ENCODE data around the gene ASS1.

Gene ASS1

DNA sequence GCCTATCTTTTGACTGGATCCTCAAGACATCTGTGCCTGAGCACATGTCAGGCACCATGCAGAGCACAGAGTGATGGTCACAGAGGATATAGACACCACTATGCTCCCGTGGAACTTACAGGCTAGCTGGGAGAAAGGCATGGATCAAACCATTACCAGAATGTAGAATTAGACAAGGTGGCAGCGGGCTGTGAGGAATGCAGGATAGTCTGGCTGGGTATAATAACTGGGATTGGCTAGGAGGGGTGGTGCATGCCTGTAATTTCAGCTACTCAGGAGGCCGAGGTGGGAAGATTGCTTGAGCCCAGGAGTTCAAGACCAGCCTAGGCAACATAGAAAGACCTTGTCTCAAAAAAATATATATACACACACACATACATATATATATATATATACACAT is 50.3 kb downstream of the ASS1 start:
- Histone ChIP-seq H3K4me1 (ENCODE audit: control insufficient read depth, insufficient read depth, low read length) (no peaks in the 10 kb centered on the region), H3K4me3 (ENCODE audit: low read length) (no peak overlapping the region), H3K27me3 (ENCODE audit: control insufficient read depth, insufficient read depth, low read length) (no peaks in the 10 kb centered on the region), H3K36me3 (ENCODE audit: control insufficient read depth, insufficient read depth, low read length) (peaks cover 8% of the 10 kb centered on the region), H3K9me3 (ENCODE audit: control insufficient read depth, insufficient read depth, low read length) (no peaks in the 10 kb centered on the region), H3K27ac (ENCODE audit: low read length) (no peak overlapping the region)
- WGBS (ENCODE audit: insufficient coverage, insufficient read length), result no CpG with 5 or more reads among the region's 3 CpGs
- no peak for DNase-seq (ENCODE audit: low read depth, low spot score)

DNA sequence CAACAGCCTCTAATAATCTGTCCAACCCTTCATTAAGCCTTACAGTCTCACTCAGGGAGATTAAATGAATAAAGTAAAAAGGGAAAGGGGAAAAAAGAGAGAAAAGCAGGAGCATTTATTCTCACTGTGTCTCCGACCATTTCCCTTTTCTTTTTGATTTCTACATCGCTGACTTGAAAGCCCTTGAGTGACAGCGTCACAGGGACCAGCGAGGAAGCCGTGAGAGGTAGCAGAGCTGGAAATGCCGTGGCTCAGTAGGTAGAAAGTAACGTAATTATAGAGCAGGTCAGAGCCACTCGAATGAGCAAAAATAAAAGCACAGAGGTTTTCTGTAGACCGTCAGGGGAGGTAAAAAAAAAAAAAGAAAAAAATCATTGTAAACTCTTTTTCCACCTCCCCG is 52.4 kb downstream of the ASS1 start:
- Histone ChIP-seq H3K9me3 (ENCODE audit: control insufficient read depth, insufficient read depth, low read length) (no peaks in the 10 kb centered on the region), H3K4me1 (ENCODE audit: control insufficient read depth, insufficient read depth, low read length) (no peaks in the 10 kb centered on the region), H3K27ac (ENCODE audit: low read length) (no peak overlapping the region), H3K36me3 (ENCODE audit: control insufficient read depth, insufficient read depth, low read length) (peaks cover 8% of the 10 kb centered on the region), H3K4me3 (ENCODE audit: low read length) (no peak overlapping the region), H3K27me3 (ENCODE audit: control insufficient read depth, insufficient read depth, low read length) (no peaks in the 10 kb centered on the region)
- no CpG with 5 or more reads among the region's 10 CpGs for WGBS (ENCODE audit: insufficient coverage, insufficient read length)
- DNase-seq (ENCODE audit: low read depth, low spot score), result no peak

DNA sequence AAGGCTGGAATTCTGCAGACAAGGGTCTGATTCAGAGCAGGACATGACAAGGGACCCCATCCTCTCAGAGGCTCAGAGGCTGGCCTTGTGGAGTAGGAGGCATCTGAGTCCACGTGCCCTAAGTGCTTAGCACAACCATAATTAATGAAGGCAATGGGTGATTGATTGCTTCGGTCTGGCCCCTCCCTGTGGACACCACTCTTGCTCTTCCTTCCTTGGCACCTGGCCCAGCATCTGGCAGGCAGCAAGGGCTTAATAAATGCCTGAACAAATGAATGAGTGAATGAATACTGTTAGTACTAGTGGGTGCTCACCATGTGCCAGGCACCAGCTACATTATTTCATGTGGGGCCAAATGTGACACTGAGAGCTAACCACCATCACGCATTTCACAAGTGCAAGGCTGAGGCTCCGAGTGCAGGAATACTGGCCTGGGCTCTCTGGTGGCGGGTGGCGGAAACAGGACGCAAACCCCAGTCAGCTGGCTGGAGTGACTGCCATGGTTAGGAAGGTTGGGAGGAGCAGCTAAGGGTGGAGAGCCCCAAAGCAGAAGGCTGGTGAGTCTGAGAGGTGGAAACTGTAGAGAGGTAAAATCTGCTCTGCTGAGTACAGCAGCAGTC is 53.6 kb downstream of the ASS1 start:
- Histone ChIP-seq H3K27me3 (ENCODE audit: control insufficient read depth, insufficient read depth, low read length) (no peaks in the 10 kb centered on the region), H3K4me3 (ENCODE audit: low read length) (no peak overlapping the region), H3K27ac (ENCODE audit: low read length) (no peak overlapping the region), H3K4me1 (ENCODE audit: control insufficient read depth, insufficient read depth, low read length) (no peaks in the 10 kb centered on the region), H3K9me3 (ENCODE audit: control insufficient read depth, insufficient read depth, low read length) (no peaks in the 10 kb centered on the region), H3K36me3 (ENCODE audit: control insufficient read depth, insufficient read depth, low read length) (peaks cover 8% of the 10 kb centered on the region)
- no CpG with 5 or more reads among the region's 7 CpGs for WGBS (ENCODE audit: insufficient coverage, insufficient read length)
- no peak for DNase-seq (ENCODE audit: low read depth, low spot score)

DNA sequence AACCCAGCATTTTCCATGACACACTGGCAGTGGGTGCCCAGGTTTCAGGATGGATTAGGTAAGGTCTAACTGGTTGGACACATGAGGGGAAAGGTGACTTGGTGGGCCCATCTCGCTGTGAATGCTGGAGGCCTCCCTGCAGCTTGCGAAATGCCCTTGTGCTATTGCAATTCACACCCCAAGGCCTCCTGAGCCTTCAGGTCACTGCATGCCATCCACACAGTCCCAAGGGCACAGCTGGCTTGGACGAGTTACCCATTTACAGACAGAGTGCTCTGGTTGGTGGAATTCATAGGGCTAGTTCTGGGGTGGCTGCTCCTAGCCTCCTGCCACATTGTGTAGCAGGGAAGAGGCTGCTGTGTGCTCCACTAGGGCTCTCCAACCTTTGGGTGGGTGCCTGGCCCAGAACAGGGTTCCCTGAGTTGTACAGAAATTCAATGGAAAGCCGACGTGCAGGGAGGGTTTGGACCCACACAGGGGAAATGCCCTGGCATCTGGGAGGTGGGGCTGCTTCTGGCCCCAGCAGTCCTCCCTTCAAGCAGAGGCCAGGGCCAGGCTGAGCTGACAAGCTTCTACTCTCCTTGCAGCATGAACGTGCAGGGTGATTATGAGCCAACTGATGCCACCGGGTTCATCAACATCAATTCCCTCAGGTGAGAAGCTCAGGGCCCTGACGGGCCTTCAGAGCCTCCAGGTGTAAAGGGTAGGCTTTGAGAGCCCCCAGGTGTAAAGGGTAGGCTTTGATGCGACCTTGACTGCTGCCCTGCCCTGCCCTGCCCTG is 54.3 kb downstream of the ASS1 start:
- DNase-seq (ENCODE audit: low read depth, low spot score), result no peak
- H3K27ac ChIP-seq (ENCODE audit: low read length), result no peak overlapping the region
- H3K9me3 ChIP-seq (ENCODE audit: control insufficient read depth, insufficient read depth, low read length), result no peaks in the 10 kb centered on the region
- peaks cover 8% of the 10 kb centered on the region for H3K36me3 ChIP-seq (ENCODE audit: control insufficient read depth, insufficient read depth, low read length)
- no CpG with 5 or more reads among the region's 9 CpGs for WGBS (ENCODE audit: insufficient coverage, insufficient read length)
- no peaks in the 10 kb centered on the region for H3K27me3 ChIP-seq (ENCODE audit: control insufficient read depth, insufficient read depth, low read length)
- H3K4me1 ChIP-seq (ENCODE audit: control insufficient read depth, insufficient read depth, low read length), result no peaks in the 10 kb centered on the region
- no peak overlapping the region for H3K4me3 ChIP-seq (ENCODE audit: low read length)

DNA sequence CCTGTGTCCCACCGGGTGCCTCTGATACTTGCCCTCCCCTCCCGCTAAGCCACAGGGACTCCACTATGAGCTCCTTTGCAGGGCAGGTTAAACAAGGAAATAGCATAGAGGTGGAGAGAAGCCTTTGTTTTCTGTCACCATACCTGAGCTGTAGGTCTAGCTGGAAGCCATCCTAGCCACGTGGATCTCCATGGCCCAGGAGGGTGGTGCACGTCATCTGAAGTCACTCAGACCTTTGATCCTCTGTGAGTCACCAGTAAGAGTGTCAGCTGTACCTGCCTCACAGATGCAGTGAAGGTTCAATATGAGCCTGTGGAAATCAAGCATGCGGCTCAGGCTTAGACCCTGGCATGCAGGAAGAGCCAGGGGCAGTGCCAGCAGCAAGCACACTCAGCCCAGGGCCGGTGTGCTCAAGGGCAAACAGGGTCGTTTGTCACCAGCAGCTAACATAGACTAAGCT is 55.1 kb downstream of the ASS1 start:
- peaks cover 7% of the 10 kb centered on the region for H3K36me3 ChIP-seq (ENCODE audit: control insufficient read depth, insufficient read depth, low read length)
- H3K4me1 ChIP-seq (ENCODE audit: control insufficient read depth, insufficient read depth, low read length), result no peaks in the 10 kb centered on the region
- no peaks in the 10 kb centered on the region for H3K9me3 ChIP-seq (ENCODE audit: control insufficient read depth, insufficient read depth, low read length)
- H3K27me3 ChIP-seq (ENCODE audit: control insufficient read depth, insufficient read depth, low read length), result no peaks in the 10 kb centered on the region
- no CpG with 5 or more reads among the region's 7 CpGs for WGBS (ENCODE audit: insufficient coverage, insufficient read length)
- H3K27ac ChIP-seq (ENCODE audit: low read length), result no peak overlapping the region
- H3K4me3 ChIP-seq (ENCODE audit: low read length), result no peak overlapping the region
- DNase-seq (ENCODE audit: low read depth, low spot score), result no peak

DNA sequence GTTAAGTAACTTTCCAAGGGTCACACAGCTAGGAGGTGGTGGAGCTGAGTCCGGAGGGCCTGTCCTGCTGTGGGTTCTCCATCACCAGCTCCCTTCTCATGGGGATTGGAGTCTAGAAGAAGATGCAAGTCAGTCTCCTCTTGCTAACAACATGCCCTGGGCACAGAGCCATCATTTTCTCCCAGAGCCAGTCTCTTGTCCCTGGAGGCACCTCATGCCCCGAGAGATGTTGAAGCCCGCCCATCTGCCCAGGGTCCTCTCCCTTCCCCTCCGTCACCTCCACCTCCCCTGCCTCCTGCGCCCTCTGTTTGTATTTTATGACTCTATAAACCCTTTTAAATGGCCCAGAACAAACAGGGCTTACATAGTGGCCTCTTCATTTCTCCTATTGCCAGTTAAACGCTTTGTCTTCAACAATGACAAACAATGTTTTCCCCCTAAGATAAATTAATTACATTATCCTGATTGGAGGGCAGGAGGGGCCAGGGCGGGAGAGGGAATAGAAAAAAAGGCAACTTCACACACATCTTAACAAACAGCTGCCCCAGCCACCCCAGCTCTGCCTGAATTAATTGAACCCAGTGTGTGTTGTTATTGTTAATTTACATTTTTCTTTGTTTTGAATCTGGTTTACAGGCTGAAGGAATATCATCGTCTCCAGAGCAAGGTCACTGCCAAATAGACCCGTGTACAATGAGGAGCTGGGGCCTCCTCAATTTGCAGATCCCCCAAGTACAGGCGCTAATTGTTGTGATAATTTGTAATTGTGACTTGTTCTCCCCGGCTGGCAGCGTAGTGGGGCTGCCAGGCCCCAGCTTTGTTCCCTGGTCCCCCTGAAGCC is 55.8 kb downstream of the ASS1 start:
- no peak for DNase-seq (ENCODE audit: low read depth, low spot score)
- no CpG with 5 or more reads among the region's 12 CpGs for WGBS (ENCODE audit: insufficient coverage, insufficient read length)
- Histone ChIP-seq H3K27me3 (ENCODE audit: control insufficient read depth, insufficient read depth, low read length) (no peaks in the 10 kb centered on the region), H3K4me3 (ENCODE audit: low read length) (no peak overlapping the region), H3K9me3 (ENCODE audit: control insufficient read depth, insufficient read depth, low read length) (no peaks in the 10 kb centered on the region), H3K4me1 (ENCODE audit: control insufficient read depth, insufficient read depth, low read length) (no peaks in the 10 kb centered on the region), H3K36me3 (ENCODE audit: control insufficient read depth, insufficient read depth, low read length) (peaks cover 5% of the 10 kb centered on the region; the same call in 1 of the 2 replicates), H3K27ac (ENCODE audit: low read length) (no peak overlapping the region)

DNA sequence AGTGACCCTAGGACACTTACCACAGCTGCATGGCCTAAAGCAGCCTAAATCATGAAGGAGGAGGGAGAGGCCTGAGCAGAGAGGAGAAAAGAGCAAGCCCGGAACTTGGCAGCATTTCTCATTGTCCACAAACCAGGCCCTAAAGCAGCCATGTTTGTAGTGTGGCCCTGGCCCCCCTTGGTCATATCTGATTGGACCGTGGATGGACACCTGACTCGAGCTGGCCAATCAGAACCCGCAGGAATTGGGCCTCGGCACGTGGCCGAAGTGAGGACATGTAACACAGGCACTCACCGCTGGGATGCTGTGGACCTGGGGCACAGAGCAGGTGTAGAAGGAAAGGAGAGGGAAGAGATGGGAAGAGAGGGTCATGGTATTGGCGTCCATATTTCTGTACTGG is 56.9 kb downstream of the ASS1 start:
- no peaks in the 10 kb centered on the region for H3K4me1 ChIP-seq (ENCODE audit: control insufficient read depth, insufficient read depth, low read length)
- H3K27ac ChIP-seq (ENCODE audit: low read length), result no peak overlapping the region
- no CpG with 5 or more reads among the region's 9 CpGs for WGBS (ENCODE audit: insufficient coverage, insufficient read length)
- no peaks in the 10 kb centered on the region for H3K9me3 ChIP-seq (ENCODE audit: control insufficient read depth, insufficient read depth, low read length)
- no peak for DNase-seq (ENCODE audit: low read depth, low spot score)
- H3K4me3 ChIP-seq (ENCODE audit: low read length), result no peak overlapping the region
- no peaks in the 10 kb centered on the region for H3K27me3 ChIP-seq (ENCODE audit: control insufficient read depth, insufficient read depth, low read length)
- peaks cover 5% of the 10 kb centered on the region; the same call in 1 of the 2 replicates for H3K36me3 ChIP-seq (ENCODE audit: control insufficient read depth, insufficient read depth, low read length)

DNA sequence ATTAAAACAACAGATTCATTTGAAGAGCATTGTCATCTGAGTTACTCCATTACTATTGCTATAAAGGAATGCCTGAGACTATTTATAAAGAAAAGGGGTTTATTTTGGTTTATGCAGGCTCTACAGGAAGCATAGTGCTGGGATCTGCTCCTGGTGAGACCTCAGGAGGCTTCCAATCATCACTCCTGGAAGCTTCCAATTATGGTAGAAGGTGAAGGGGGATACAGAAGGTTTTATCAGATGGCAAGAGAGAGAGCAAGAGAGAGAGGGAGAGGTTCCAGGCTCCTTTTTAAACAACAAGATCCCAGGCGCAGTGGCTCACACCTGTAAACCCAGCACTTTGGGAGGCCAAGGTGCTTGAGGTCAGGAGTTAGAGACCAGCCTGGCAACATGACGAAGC is 63.5 kb downstream of the ASS1 start:
- Histone ChIP-seq H3K4me3 (ENCODE audit: low read length) (no peak overlapping the region), H3K4me1 (ENCODE audit: control insufficient read depth, insufficient read depth, low read length) (no peaks in the 10 kb centered on the region), H3K27ac (ENCODE audit: low read length) (no peak overlapping the region), H3K9me3 (ENCODE audit: control insufficient read depth, insufficient read depth, low read length) (no peaks in the 10 kb centered on the region), H3K27me3 (ENCODE audit: control insufficient read depth, insufficient read depth, low read length) (no peaks in the 10 kb centered on the region), H3K36me3 (ENCODE audit: control insufficient read depth, insufficient read depth, low read length) (no peaks in the 10 kb centered on the region)
- DNase-seq (ENCODE audit: low read depth, low spot score), result no peak
- no CpG with 5 or more reads among the region's 2 CpGs for WGBS (ENCODE audit: insufficient coverage, insufficient read length)

DNA sequence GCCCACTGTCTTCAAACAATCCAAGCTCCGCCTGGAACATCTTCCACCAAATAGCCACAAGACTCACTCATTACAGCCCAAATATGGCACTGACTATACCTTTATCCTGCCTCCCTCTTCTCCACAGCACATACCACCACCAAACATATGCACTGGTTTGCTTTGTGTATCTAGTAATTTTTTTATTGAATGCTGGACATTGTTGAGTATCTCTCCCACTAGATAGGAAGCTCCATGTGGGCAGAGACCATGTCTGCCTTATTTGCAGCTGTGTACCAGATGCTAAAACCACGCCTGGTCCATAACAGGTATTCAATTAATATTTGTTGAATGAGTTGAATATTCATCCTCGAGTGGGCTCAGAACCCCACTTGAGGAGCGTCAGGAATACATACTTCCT is 67.4 kb downstream of the ASS1 start:
- Histone ChIP-seq H3K27ac (ENCODE audit: low read length) (no peak overlapping the region), H3K4me3 (ENCODE audit: low read length) (no peak overlapping the region), H3K36me3 (ENCODE audit: control insufficient read depth, insufficient read depth, low read length) (no peaks in the 10 kb centered on the region), H3K4me1 (ENCODE audit: control insufficient read depth, insufficient read depth, low read length) (no peaks in the 10 kb centered on the region), H3K27me3 (ENCODE audit: control insufficient read depth, insufficient read depth, low read length) (no peaks in the 10 kb centered on the region), H3K9me3 (ENCODE audit: control insufficient read depth, insufficient read depth, low read length) (no peaks in the 10 kb centered on the region)
- WGBS (ENCODE audit: insufficient coverage, insufficient read length), result no CpG with 5 or more reads among the region's 4 CpGs
- DNase-seq (ENCODE audit: low read depth, low spot score), result no peak

DNA sequence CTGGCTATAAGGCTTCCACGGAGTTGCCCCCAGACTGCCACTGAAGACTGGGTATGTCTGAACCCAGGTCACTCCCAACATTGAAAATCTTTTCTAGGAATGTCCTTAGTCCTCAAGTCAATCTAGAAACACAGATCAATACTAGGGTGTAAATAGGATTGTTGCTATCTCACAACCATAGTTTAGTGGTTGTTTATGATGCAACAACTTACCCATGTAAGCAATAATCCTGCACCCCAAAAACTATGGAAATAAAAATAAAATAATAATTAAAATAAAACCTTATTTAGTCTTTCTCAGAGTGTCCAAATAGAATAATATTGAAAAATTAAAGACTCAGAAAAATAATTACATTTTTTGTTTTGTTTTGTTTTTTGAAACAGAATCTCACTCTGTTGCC is 68.3 kb downstream of the ASS1 start:
- no CpG with 5 or more reads among the region's 1 CpG for WGBS (ENCODE audit: insufficient coverage, insufficient read length)
- Histone ChIP-seq H3K4me1 (ENCODE audit: control insufficient read depth, insufficient read depth, low read length) (no peaks in the 10 kb centered on the region), H3K27ac (ENCODE audit: low read length) (no peak overlapping the region), H3K36me3 (ENCODE audit: control insufficient read depth, insufficient read depth, low read length) (no peaks in the 10 kb centered on the region), H3K9me3 (ENCODE audit: control insufficient read depth, insufficient read depth, low read length) (no peaks in the 10 kb centered on the region), H3K4me3 (ENCODE audit: low read length) (no peak overlapping the region), H3K27me3 (ENCODE audit: control insufficient read depth, insufficient read depth, low read length) (no peaks in the 10 kb centered on the region)
- DNase-seq (ENCODE audit: low read depth, low spot score), result no peak

All from iPS DF 6.9 (cell line).